ENCODE results near the gene SFR1.

Gene SFR1, protein sequence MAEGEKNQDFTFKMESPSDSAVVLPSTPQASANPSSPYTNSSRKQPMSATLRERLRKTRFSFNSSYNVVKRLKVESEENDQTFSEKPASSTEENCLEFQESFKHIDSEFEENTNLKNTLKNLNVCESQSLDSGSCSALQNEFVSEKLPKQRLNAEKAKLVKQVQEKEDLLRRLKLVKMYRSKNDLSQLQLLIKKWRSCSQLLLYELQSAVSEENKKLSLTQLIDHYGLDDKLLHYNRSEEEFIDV

DNA sequence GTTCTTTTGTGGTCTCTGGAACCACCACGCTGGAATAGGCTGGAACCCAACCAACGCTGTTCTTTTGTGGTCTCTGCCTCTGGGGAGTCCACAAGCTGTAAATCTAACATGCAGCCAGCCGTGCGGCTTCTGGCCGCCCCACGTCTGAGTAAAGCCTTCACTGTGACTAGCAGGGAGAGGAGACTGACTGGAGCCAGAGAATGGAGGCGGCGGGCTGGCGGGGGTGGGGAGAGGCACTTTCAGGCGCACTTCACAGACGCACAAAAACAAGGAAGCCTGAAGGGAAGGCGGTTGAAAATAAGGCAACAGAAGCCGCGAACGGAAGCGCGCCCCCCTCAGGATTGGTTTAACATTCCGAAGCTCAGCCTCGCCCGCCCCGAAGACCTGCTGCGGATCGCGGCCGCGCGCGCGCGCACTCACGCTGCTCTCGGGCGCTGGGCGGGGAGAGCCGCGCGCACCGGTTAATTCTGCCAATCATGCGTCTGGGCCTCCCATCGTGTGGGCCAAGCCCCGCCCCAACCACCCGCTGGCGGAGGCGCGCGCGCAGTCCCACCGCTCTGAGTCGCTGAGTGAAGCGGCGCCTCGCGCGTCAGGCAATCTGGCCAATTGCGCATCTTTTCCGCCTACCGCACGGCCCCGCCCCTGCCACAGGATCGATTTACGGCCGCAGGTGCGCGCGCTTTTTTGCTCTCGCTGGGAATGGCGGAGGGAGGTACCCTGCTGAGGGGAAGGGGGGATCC, at the start of gene SFR1:
Gene SFR1, plus strand, starts transcription at position 687 of the 740 bp plus-strand sequence. Its CDS starts 13 bp downstream, at position 700.
- DNase-seq (ENCODE audit: low read depth): peak; percentile 97

DNA sequence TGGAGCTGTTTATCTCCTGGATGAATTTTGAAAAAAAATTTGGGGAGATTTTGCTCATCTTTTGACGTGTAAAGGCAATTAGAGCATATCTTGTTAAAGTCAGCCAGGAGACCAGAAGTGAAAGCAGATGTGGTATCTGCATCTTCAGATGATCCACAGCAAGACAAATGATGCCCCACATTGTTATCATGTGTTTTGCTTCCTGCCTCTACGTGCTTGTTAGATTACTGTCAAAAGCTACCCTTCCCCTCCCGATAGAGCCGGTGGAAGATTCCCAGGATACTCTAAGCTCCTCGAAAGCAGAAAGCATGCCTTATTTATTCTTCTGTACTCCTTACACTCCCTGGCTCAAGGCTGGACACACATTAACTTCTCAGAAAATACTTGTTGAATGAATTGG, 49.2 kb upstream of the SFR1 start:
- no peak for DNase-seq (ENCODE audit: low read depth)

DNA sequence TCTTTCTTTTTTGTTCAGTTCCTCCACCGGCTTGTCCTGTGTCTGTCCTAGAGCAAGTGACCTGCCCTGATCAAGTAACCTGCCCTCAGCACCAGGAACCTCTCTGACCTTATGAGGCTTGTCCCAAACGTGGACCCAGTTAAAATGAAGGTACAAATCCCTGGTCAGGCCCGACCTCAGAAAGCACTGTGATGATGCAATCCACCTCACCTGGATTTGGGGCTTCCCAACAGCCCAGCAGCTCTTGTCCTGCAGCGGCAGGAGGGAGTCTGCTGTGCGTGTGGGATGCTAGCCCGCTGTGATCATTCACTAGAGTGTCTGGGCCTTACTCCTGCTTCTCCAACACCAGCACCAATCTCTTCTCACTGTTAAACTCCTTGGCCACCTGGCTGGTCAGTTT, 47.5 kb upstream of the SFR1 start:
- DNase-seq (ENCODE audit: low read depth): no peak

DNA sequence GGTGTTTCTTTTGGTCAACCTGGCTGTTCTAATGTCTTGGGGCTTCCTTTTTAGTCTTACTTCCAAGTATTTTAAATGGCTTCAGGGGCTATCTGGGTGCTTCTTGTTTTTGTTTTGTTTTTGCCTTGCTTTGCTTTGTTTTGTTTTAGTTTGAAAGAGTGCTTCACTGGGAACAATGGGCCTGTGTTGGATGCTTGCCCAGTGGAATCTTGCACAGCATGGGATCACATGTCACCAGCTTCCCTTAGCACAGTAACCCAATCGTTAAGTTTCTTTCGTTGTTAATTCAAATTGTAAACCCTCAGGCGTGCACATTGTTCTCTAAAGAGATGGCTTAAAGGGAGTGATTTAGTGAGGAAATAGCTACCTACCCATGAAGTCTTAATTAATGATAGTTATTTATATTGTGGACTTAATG, 45.2 kb upstream of the SFR1 start:
- DNase-seq (ENCODE audit: low read depth): no peak

DNA sequence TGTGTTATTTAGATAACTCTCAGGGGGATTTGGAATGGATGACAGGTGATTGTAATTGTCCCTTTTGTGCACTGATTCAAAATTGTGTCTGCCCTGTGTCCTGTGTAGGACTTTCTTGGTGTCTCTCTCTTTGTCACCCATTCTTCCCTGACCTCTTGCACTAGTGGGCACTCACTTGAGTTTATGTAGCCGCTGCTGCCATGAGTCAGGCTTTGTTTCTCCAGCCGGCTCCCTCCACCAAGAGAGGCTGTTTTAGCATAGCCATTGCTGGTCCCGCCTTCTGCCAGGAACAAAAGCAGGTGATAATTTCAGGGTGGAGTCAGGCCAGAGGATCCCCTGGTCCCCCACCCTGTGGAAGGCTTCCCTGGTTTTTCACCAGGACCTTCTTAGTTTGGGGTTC, 44.7 kb upstream of the SFR1 start:
- no peak for DNase-seq (ENCODE audit: low read depth)

DNA sequence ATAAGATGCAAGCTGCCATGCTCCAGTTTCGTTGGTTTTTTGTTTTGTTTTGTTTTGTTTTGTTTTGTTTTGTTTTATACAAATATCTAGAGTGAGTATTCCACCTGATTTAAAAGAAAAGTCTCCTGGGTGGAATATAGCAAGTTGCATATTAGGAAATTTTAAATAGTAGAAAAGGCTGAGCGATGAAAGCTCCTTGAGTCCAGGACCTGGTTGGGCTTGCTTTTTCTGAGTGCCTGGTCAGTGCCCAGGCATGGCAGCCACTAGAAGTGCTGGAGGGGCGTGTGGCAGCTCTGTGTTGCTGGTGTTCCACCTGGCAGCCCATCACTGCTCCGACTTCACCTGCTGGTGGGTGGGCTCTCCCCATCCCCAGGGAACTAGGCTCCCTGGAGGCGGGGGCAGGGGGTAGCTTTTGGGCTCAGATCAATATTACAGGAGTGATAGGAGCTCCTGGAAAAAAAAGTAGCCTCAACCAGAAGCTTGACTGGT, 44.3 kb upstream of the SFR1 start:
- DNase-seq (ENCODE audit: low read depth): no peak

DNA sequence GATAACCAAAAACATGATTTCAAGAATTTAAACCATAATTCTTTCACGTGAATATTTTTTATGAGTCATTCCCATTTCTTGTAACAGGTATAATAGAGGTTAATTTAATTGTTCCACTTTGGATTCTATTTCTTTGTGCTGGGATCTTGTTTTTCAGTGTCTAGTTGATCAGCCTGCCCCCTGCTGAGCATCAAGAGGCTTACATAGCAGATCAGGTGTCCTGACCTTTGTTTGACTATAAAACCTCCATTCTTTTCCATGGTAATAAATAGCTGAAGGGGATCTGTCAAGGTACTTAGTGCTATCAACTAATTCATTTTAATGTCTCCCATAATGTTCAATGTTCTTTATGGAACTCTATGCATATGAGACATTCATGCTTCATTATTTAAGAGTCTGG, 41.2 kb upstream of the SFR1 start:
- DNase-seq (ENCODE audit: low read depth): no peak

DNA sequence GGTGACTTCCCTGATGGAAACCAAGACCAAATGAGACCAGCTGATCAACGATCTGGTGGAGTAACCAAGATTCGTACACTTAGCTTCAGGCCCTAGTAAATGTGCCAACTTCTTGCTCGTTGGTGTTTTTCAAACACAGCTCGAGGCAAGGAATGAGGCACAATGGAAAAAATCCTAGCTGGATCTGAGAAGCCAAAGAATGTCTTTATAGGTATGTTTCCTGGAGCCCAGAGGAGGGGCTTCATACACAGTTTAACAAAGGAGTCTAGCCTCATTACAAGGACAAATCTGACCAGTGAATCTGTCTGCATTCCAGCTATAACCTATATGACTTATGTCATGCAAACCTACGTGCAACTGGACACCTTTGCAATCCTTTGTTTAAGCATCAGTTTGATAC, 40.0 kb upstream of the SFR1 start:
- DNase-seq (ENCODE audit: low read depth): no peak

DNA sequence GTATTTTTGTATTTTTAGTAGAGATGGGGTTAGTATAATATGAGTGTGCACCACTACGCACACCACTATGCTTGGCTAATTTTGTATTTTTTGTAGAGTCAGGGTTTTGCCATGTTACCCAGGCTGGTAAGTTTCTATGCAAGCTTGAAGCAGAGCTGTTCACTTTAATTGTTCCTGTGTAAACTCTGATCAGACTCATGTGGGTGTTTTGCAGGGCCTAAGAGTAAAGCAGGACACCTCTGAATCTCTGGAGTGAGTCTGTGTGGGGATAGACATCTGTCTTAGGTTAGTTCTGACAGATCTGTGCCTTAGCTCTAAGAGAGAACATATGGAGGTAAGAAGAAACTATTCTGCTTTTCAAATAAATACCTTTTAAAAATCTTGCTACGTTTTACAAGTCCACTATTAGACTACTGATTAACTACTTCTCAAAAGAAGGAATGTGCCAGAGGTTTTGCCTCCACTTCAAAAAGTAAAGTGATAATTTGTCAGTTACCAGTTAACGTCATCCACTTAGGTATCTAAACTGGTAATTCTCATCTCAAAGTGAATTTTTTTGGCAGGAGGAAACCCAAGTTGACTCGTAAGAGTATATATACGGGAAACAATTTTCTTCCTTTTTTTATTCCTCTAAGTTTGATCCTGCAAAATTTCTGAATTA, 37.4 kb upstream of the SFR1 start:
- DNase-seq (ENCODE audit: low read depth): no peak

DNA sequence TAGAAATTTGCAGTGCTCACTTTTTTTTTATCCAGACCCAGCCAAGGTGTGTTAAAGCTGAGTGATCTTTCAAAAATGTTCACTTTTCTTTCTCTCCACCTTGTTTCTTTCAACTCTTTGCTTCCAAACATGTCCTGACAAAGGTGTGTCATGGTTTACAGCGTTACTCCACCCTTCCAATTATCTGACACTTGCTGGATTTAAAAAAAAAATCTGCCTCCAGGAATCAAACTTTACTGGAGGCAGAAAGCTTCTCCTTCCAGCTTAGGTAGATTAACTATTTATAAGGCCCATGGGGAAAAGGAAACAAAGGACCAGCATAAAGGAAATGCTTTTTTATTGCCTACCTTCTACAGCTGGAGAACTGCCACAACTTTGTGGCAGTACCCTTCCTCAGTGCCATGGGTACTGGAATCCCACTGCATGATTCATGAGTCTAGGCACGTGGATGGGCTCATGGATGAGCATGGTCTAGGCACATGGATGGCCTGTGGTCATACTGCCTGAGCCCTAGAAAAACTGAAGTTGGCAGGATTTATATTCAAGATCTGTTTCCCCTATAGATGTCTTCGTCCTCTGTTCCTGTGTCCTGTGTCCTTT, 36.1 kb upstream of the SFR1 start, which contains the start of gene COL17A1:
Gene COL17A1, minus strand, starts transcription at position 80 of the 600 bp plus-strand sequence. CDS start 5,207 bp downstream, outside the sequence.
- no peak for DNase-seq (ENCODE audit: low read depth)

DNA sequence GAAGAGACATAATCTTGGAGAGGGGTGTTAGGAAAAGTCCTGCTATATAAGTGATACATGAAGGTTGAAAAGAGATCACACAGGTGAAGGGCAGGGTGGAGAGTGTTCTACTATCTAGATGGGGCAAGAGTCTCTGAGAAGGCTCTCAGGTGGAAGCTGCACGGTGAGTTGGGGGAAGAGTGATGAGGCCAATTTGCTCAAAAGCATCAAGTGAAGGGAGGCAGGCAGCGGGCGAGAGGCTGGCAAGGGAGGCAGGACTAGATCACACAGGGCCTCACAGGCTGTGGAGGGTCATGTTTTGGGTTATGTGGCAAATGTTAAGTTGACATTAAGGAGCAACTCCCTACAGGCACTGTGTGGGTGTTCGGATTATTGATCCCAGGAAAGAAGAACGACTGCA, 33.7 kb upstream of the SFR1 start:
- DNase-seq (ENCODE audit: low read depth): no peak

DNA sequence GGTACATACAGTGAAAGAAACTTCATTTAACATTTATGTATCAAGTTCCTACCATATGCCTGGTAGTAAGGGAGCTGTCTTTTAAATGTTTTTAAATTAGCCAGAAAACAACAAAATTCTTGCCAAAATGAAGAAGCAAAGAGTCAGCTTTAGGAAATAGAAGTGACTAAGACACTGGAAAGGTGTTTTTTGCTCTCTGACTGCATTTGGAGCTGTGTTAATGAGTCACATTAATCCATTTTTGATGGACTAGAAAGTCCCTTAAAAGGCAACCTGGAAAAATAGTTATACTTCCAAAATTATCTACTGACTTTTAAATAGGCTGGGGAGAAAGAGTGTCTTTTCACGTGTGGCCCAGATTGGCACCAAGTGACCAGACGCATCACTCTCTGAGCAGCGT, 32.4 kb upstream of the SFR1 start:
- no peak for DNase-seq (ENCODE audit: low read depth)

DNA sequence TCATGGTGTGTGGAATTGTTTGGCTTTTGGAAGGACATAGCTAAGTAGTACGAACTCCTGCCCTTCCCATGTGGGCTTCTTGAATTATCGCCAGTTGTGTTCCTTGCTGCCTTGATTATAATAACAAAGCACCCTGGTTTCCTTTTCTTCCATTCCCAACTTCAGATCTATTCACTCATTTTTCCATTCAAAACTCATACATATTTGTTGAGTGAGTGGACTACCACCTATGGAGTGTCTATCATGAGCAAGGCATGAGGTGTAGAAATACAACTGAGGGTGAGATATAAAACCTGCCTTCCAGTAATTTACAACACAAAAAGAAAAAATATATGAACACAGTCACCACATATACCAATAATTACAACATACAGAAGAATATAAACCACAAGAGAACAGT, 31.4 kb upstream of the SFR1 start:
- no peak for DNase-seq (ENCODE audit: low read depth)

DNA sequence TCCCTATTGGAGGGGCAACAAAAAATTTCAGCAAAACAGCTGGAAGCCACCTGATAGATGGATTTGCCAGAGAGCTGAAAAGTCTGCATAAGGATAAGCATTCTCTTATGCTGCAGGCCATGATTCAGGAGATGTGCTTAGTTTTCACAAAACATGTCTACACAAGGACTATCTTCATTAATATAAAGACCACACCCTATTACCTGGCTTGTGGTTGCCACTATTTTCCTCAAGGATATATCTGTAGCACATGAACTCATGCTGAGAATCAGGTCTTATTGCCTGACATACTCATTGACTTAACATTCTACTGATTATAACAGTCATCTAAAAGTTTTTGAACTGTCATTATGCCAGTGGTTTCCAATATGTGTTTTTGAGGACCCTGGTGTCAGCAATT, 29.2 kb upstream of the SFR1 start:
- no peak for DNase-seq (ENCODE audit: low read depth)

DNA sequence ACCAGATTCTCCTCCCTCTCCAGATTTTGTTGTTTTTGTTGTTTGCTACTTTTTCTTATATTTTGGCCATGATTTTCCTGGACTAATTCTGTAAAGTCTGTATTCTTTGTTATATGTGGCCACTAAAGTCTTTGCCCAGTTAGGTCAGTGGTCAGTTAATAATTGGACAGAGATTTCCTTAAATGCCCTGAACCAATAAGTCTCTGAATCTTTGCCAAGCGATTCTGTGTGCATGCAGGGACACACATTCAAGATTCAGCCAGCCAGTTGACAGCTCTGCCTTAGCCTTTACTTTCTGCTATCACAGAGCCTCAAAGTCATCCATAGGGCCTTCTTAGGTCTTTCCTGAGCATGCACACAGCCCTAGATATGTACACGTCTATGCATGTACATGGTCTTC, 25.3 kb upstream of the SFR1 start:
- no peak for DNase-seq (ENCODE audit: low read depth)

DNA sequence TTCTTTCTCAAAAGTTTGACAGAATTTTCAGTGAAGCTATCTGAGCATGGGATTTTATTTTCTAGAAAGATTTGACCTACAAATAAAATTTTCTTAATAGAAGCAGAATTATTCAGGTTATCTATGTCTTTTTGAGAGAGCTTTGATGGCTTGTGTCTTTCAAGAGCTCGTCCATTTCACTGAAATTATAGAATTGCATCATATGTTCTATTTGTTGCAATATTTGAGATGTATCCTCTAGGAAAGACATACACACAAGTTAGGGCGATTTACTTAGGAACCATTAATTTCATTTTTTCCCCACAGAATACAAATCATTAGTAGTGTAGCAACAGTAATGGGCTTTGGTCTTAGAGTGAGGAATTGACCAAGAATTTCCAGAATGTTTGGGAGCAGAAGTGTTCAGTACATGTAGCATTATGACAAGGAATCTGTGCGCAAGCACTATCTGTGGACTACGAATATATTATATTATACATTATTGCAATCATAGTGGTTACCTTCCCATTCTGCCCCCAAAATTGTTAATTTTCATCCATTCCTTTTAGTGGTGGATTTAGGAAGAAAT, 23.5 kb upstream of the SFR1 start:
- no peak for DNase-seq (ENCODE audit: low read depth)

DNA sequence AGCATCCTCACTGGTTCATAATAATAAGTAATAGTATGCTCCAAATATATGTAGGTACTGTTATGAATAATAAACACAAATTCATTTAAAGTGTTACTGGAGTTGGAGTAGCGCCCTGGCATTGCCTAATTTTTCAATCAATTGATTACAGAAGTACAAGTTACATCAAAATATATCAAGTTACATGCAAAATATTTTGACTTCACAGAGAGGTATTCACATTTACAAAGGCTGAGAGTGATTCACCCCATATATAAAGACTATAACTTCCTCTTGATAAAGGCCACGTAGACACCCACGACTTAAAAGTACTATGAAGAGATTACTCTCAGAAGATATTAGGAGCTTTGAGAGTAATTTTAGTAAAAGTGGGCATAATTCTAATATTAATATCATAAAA, 22.7 kb upstream of the SFR1 start:
- DNase-seq (ENCODE audit: low read depth): no peak

DNA sequence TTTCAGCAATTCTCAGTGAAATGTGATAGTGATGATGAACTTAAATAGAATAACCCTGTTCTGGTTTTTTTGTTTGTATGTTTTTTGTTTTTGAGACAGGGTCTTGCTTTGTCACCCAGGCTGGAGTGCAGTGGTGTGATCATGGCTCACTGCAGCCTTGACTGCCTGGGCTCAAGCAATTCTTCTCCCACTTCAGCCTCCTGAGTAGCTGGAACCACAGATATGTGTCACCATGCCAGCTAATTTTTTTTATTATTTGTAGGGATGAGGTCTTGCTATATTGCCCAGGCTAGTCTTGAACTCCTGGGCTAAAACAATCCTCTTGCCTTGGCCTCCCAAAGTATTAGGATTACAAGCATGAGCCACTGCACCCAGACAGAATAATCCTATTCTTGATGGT, 22.0 kb upstream of the SFR1 start:
- DNase-seq (ENCODE audit: low read depth): no peak

DNA sequence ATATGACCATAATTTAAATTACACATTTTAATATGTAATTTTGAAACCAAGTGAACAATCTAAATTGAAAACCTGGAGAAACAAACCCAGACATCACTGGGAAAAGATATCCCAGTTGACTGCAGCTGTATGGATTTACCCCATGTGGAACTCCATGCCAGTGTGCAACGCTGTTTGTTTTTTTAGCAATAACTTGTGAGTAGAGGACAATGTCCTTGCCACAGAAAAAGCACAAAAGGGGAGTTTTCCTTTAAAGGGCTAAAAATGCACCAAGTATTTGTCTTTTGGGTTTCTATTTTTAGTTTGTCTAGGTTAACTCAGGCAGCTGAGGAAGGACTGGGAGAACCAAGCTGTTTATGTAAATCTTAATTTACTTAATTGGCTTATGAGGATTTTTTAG, 21.2 kb upstream of the SFR1 start:
- no peak for DNase-seq (ENCODE audit: low read depth)

DNA sequence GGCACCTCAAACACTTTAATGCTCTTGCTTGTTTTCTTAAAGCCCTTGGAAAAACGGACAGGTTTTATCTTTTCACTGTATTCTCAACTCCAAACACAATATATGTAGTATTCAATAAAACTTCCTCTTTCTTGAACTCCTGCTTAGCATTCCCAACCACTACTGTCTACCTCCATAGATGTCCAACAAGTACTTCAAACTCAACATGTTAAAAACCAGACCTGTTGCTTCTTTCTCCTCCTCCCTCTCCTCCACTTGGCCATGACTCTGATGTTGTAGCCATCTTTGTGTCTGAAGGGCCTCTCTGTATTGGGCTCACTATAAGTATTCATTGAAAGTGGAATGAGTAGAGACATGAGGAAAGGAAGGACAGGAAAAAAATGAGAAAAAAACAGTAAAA, 20.1 kb upstream of the SFR1 start:
- no peak for DNase-seq (ENCODE audit: low read depth)

DNA sequence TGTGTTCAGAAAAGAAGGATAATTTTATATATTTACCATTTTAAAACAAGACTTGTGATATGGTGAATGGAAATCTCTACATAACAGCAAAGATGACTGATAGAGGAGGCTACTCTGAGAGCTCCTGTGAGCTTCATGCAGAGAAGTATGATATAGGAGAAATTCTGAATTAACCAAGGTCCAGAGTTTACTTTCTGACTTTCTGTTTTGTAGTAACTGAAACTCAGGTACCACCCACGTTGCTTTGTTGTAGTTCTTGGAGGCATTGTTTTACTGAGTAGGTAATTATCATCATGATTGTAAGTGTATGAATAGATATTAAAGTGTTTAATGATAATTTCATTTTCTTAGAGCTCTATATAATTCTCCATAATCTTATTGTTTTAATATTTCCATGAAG, 18.0 kb upstream of the SFR1 start:
- no peak for DNase-seq (ENCODE audit: low read depth)

DNA sequence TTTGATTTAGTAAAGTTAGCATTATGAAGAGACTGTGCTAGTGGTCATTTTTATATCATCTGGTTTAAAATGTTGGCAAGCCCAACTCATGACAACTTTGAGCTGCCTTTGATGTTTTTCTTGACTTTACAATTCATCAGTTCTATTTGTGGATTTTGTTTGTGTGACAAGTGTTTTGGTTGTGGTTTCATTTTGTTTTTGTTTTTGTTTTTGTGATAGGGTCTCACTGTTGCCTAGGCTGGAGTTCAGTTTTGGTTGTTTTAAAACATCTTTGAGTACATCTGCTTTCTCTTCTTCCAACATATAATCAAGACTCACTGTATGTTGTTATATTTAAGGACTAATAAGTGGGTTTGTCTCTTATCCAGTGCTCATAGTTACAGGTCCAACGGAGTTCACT, 17.6 kb upstream of the SFR1 start:
- no peak for DNase-seq (ENCODE audit: low read depth)

All from stimulated activated CD8-positive, alpha-beta memory T cell treated with anti-CD3 and anti-CD28 coated beads, Interleukin-15, amount 100 ng/mL, for 1 hour (primary cell).